GM18868 (cell line): ENCODE results near the gene CDH8.
"Not testable (repeated sequence)": the region's sequence is repeated elsewhere in the genome, so short reads cannot be mapped to it uniquely, and the experiment has no call there.

Experiments used
- ATAC-seq: cut with Tn5 transposase; IDR thresholded peaks from one replicate; pipeline ENCODE4 v1.9.1; 2021; ENCODE audit warnings: mild to moderate bottlenecking, moderate library complexity; ENCODE audit not compliant: unreplicated experiment

CDH8 gene

DNA sequence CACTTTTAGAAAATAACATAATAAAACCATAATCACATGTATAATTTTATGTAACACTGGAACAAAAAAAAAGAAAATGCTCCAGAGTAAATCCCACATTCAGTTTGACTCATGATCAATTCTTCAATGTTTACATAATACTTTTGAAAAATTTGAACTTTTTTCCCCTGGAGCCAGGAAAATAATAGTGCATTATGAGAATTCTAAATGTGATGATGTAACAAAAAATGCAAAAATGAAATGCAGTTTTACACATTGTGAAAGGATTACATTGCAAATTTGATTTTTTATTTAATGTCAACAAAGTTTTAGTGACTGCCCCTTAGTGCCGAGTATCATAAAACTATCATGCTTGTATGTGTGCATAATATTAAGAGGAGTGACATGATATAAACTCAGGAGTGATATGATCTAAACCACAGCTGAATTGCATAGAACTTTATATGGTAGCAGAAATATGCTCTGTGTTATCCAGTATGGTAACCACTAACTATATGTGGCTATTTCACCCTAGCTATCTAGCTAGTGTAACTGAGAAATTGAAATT is 238.2 kb downstream of the CDH8 start:
- ATAC-seq: no peak

DNA sequence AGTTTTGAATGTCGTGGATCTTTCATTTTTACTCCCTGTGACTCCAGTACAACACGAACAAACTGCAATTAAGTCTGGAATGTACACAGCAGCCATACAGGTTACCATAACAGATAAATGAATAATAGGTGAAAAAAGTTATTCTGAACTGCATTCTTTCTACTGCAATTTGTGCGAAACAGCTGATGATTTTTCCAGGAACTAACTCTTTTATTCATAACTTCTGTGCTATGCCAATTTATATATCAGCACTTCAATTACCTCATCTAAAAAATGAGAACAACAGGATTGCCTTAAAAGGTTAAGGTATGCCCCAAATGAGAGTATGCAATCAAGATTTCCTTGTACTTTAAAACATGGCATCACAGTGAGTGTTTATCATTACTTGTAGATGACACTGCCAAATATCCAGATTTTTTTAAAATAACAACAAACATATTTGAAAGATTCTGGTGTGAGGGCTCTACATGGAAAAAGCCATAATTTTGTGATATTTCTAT is 238.9 kb downstream of the CDH8 start:
- no peak for ATAC-seq

DNA sequence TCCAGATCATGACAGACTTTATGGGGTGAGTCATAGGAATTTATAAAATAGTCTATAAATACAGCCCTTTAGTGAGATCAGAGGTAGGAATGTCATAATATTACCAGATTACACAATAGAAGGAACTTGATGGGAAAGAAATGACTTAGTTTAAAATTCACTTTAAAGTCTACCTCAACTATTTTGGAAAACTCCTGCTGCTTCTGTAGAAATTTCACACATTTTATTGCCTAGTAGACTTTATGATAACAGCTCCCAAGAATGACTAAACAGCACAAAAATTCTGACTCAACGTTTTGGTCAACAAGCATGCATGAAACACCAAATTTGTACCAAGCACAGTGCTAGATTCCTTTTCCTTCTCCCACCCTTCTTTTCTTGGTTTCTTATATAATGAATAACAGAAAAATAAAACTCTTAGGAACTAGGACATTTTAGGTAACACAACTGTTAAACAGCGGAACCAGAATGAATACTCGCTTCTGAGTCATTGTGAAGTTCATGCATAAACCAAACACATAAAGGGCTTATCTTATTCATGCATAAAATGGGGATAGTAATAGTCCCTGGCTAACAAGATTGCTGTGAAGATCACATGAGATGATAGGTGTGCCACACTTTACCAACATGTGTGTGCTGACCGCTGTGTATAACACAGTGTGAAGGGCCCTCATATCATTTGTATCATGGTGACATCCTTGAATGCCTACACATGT is 243.9 kb downstream of the CDH8 start:
- no peak for ATAC-seq

DNA sequence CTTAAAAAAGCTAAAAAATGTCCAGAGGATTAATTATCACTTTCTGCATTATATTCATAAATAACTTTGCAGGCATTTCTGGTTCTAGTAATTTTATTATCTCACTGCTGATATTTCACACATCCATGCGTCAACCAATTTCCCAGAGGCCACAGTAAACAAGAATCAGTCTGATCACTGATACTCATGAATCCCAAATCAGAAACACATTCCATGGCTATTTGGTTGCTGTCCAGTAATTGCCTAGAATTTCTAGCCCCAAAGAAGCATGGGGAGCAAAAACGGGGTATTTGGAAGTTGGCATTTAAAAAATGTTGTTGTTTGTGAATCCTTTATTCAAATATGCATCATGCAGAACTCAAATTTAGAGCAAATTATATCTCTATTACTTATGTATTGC is 244.8 kb downstream of the CDH8 start:
- no peak for ATAC-seq

DNA sequence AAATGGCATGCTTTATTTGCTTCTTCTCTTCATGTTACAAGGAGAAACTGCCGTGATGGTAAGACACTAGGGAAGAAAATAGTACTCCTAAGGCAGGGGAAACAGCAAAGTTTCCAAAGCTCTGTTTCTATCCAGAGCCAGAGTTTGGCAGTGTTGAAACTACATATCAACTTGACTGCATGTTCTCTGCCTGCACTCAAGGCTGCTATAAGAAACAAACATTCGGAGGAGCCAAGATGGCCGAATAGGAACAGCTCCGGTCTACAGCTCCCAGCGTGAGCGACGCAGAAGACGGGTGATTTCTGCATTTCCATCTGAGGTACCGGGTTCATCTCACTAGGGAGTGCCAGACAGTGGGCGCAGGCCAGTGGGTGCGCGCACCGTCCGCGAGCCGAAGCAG is 254.4 kb downstream of the CDH8 start:
- ATAC-seq: not testable (repeated sequence)

DNA sequence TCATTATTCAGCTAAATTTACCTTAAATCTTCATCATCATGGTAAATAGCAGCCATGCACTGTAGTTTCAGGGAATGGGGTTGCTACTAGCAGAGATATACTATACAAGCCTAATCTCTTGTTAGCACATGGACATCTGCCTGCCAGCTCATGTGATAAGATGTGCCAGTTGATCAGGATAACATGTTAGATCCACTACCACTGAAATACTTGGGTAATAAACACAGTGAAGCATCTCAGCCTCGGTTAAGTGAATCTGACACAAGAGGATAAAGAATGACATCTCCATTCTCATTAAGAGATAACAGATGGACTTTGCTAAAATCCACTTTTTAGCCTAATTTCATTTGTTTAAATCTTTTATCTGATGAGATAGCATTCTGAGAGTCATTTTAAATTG is 256.1 kb downstream of the CDH8 start:
- no peak for ATAC-seq

DNA sequence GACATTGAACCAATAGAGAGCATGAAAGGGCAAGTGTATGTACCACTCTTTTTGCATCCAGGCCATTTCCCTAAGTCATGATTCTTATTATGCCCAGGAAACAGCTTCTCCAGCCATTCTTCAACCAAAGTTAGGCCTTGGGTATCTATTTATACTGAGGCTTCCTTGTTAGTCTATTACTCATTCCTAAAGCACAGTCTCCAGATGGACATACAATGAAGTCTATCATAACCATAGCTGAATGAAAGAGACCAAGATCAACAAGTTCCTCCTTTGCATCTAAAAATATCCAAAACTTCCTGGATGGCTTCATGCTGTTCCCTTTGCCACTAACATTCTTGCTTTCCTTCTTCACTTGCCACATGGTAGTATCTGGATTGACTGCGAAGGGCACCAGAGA is 265.9 kb downstream of the CDH8 start:
- no peak for ATAC-seq

DNA sequence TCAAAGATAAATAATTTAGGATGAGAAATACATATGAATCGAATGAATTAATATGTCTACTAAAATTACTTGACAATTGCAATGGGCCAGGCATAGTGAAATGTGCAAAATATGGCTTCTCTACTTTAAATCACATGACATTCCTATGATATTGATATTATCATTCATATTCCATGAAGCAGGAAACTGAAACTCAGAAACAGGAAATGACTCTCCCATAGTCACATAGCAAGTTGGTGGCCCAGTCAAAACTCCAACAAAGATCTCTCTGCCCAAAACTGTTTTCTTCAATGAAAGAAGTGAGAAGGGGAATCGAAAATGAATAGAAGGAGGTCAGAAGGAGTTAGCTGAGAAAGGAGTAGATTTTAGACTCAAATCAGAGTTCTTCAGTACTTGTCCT is 272.2 kb downstream of the CDH8 start:
- ATAC-seq: no peak

DNA sequence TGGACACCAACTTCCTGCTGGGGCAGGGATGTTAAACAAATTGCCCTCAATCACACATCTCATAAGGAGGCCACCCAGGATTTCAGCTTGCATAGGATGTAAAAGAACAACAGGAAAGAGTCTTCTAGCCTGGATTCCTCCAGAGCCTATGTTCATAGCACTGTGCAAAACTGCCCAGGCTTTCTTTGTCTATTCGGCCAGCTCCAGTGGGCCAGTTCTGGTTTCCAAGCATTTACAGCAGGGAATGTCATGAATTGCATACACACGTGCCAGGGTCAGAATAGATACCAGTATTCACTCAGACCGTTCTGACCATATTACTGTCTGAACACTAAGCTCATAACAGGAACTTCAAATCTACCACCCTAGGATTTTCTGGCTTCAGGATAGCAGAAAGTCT is 273.2 kb downstream of the CDH8 start:
- no peak for ATAC-seq

DNA sequence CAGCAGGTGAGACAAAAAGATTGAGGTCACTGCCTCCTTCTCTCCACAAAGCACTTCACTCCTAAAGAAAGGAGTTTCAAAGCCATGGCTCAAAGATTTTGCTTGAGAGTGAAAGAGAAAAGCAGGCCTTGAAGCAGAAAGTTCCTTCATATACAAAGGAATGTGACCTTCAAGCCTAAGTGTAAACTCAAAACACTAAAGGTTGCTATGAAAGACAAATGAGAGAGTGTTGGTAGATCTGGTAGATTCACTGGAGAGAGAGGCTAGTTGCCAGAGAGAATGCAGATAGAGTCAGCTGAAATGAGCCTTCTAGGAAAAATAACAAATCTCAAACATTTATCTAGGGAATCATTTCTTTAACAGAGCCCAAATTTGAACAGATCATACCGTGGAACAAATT is 305.2 kb downstream of the CDH8 start:
- no peak for ATAC-seq

DNA sequence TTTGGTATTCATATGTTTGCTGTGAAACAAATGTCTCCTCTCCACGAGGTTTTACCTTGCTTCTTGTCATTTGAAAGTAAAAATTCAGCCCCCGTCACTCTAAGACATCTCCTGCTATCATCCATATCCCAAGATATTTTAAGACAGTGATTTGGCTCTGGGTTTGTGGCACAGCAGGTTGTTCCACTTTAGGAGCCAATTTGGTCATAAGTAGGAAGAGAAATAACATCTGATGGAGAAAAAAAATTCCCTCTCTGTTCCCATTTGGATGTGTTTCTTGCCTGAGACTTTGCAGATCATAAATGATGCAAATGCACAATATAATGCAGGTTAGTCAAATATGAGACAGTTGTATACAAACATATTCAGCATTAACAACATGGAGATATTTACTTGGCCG is 309.5 kb downstream of the CDH8 start:
- ATAC-seq: no peak

DNA sequence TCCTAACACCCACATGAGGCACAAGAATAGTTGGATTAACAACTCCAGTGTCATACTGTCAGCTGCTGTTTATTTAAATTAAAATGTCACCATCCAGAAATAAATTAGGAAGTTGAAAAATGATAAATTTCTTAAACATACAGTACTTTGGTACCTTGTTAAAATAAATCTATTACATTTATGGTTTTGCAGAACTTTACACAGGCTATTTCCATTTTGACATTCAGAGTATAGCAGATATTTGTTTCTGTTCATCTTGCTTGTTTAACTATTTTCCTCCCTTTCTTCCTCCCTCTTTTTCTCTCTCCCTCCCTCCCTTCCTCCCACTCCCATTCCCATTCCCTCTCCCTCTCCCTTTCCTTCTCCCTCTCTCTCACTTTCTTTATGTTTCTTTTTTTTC is 310.1 kb downstream of the CDH8 start:
- ATAC-seq: no peak

DNA sequence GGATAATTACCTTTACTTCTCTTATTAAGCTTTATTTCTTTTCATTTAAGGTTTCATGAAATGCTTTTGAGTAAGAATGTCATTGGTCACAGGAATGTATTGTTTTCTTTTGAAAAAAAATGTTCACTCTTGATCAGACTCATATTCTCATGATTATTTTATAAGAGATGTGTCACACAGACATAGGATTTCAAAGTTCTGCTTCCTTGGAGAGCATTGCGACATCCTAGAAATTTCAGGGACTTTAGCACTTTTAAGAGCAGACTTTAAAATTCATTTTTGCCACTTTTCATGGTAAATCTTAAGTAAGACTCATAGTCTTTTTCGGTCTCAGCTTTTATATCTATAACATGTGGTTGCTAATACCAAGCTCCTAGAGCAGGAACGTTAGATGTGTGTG is 314.7 kb downstream of the CDH8 start:
- ATAC-seq: no peak

DNA sequence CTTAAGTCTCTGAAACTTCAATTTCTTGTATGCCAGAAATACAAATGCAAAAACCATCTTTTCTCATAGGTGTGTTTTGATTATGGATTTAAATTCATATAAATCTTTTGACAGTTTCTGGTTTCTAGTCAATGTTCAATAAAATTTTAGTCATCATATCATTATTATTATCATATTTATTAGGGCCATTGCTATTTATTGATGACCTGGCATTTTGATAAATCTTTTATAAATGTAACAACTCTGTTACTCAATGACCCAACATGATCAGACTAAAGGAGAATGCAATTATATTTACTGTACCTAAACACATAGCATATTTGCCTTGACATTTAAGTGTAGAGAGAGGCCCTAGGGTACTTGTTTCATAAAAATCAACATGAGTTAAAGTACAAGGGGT is 320.8 kb downstream of the CDH8 start:
- ATAC-seq: no peak

DNA sequence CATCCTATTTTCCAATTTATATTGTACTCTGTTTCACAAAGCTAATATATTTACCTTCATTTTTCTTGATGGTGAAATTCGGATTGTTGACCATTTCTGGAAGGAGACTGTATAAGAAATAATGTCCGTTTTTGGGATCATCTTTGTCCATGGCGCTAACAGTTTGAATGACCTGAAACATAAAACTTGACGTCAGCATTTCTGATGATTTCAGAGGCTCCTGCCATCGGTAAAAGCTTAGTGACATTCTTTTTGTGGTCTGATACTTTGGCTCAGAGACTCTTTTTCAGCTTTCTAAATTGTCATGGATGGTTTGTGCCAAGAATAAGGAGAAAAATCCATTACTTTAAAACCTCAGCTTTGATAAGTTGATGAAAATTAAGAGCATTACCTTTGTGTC is 322.5 kb downstream of the CDH8 start:
- ATAC-seq: no peak

DNA sequence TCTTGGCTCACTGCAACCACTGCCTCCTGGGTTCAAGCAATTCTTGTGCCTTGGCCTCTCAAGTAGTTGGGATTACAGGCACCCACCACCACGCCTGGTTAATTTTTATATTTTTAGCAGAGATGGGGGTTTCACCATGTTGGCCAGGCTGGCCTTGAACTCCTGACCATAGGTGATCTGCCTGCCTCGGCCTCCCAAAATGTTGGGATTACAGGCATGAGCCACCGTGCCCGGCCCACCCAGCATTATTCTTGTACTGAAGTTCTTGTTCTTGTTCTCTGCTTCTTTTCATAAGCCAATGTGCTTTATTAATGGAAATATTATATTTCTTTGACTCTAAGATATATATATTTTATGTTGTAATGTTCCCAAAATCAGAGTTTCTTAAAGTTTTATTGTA is 336.6 kb downstream of the CDH8 start:
- not testable (repeated sequence) for ATAC-seq

DNA sequence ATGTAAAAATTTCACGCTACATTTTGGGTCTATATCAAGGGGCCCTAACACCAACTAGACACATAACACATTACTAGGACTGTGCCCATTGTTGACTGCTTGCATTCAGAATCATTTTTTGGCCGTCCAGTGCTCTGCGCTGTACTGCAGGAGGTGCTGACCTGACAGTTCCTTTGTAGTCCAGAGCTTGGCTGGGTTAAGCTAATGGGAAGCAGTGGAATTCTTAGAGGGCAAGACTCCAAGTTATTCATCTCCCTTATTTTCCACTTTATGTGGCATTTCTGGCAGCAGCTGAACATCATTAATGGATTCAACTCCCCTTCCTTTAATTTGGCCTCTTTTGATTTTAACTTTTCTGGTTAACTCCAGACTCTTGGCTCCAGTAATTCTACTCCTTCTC is 351.7 kb downstream of the CDH8 start:
- ATAC-seq: no peak

DNA sequence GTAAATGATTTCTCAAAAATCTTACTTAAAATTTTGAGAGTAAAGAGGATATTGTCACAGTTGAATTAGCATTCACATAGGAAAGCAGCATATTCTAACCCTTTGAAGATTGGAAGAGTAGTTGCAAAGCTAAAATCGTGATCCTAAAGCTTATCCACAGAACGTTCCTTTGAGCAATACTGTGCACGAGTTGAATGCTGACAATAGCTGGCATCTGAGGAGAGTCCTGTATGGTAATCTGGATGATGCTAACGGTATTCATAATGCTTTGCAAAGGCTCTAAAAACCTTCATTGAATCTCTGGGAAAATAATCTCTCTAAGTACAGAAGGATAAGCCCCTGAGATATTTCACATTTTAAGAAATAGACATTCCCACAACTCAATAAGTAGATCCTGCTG is 354.6 kb downstream of the CDH8 start:
- no peak for ATAC-seq

DNA sequence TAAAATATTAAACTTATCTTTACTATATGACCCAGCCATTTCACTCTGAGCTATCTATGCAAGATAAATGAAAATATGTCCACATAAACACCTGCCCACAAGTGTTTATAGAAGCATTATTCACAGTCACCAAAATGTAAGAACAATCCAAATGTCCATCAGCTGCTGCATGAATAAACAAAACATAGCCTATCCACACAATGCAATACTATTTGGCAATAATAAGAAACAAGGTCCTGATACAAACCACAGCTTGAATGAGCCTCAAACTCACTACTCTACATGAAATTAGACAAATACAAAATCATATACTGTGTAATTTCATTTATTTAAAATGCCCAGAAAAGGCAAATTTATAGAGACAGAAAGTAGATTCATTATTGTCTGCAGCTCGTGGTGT is 355.1 kb downstream of the CDH8 start:
- ATAC-seq: no peak

DNA sequence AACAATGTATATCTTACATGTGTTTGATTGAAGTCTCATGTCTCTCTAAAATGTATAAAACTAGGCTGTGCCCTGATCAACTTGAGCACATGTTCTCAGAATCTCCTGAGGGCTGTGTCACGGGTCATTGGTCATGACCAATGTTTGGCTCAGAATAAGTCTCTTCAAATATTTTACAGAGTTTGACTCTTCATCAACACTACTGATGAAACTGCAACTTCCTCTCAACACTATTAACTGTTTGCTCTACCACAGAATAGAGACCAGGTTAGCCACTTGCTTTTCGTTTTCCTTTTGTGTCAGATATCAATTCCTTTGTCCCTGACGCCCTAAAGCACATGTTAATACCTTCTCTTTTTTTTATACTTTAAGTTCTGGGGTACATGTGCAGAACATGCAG is 358.1 kb downstream of the CDH8 start:
- no peak for ATAC-seq

DNA sequence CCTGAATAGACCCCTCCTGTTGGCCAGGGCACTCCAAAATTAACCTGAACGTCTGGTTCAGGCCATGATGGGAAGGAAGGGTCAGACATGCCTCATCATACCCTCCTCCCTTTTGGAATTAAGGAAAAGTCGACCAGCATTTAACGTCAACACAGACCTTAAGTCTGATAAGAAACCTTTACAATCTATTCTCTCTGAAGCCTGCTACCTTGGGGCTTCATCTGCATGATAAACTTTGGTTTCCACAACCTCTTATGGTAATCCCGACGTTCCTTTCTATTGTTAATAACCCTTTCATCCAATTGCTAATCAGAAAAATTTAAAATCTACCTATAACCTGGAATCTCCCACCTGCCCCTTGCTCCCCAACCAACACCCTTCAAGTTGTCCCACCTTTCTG is 358.5 kb downstream of the CDH8 start:
- no peak for ATAC-seq

DNA sequence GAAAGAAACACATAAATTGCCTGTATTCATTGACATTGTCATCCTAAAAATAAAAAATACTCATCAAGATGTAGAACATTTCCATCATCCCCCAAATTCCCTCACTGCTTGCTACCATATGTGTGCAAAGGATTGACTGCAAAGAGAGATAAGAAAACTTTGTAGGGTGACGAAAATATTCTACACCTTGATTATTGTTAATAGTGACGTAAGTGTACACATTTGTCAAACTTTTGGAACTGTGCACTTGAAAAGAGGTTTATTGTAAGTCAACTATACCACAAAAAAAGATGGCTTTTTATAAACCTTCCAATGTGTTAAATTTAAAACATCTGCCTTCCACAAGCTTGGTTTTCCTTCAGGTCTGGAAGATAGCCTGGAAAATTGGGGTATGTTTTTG is 359.5 kb downstream of the CDH8 start:
- no peak for ATAC-seq

DNA sequence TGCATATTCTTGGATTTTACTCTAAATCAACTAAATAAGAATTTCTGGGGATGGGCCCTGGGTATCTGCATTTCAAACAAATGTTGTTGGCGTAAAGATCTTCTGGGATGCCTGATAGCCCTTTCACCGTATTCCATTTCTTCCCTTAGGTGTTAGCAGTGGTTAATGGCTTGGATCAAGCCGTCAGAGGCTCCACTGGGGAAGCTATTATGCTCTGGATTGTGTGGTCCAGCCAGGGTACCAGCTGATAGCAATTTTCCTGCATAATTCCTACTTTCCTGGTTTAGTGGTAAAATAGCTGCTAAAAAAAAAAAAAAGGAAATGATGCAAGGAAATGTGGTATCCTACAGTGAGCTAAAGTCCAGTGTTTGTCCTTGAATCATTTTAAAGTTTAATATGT is 365.1 kb downstream of the CDH8 start:
- ATAC-seq: no peak
